Measurements from ENCODE around the gene ADAM10. TPM values are rescaled to one million over a fixed set of nuclear protein-coding genes. Genes with fewer than 3 reads are reported as not detected.

ADAM10 gene
- total RNA-seq, 4 donors from 2014 or later = 112 to 157 (median 116) TPM

- TF ChIP-seq CTCF (IDR thresholded peaks at IDR 0.05) = no peak
- no peak for TF ChIP-seq POLR2A (IDR thresholded peaks at IDR 0.05)
These were observed 48.1 kb downstream of the ADAM10 start for GRCh38 chr15:58701376-58701775.

GRCh38 chr15:58699769-58700168 is 49.7 kb downstream of the ADAM10 start:
- Histone ChIP-seq H3K9me3 (no peaks in the 10 kb centered on the region), H3K27me3 (no peaks in the 10 kb centered on the region), H3K27ac (no peak overlapping the region), H3K4me3 (replicated peaks in 1 of 3) (no peak overlapping the region), H3K36me3 (no peaks in the 10 kb centered on the region), H3K4me1 (peaks cover 12 to 23% of the 10 kb centered on the region in 2 donors)
- intact Hi-C loops (cut with DNase I) = loop anchor here (10.0 kb wide), 1 partner anchor 45 kb away; the partner anchor contains the start of gene ADAM10
- 94 to 99% methylated on average over 2 of the region's 2 CpGs for WGBS, 2 donors
- DNase-seq = no peak
- TF ChIP-seq POLR2A (IDR thresholded peaks at IDR 0.05) = no peak
- no peak for TF ChIP-seq CTCF (IDR thresholded peaks at IDR 0.05)

More at GRCh38 chr15:58701376-58701775, 48.1 kb downstream of the ADAM10 start:
- no peak overlapping the region for H3K4me3 ChIP-seq (replicated peaks in 1 of 3)
- no peak for DNase-seq
- intact Hi-C loops (cut with DNase I) = no loop called here
- no peak overlapping the region for H3K27ac ChIP-seq
- peaks cover 0 to 9% of the 10 kb centered on the region in 2 donors for H3K4me1 ChIP-seq
- no peaks in the 10 kb centered on the region for H3K27me3 ChIP-seq
- no peaks in the 10 kb centered on the region for H3K9me3 ChIP-seq
- H3K36me3 ChIP-seq = no peaks in the 10 kb centered on the region
- 94 to 96% methylated on average over 4 of the region's 4 CpGs for WGBS, 2 donors

- H3K4me3 ChIP-seq (replicated peaks in 1 of 3) = no peak overlapping the region
- no peak for DNase-seq
- H3K27me3 ChIP-seq = no peaks in the 10 kb centered on the region
- H3K27ac ChIP-seq = no peak overlapping the region
- intact Hi-C loops (cut with DNase I) = loop anchor here (10.0 kb wide), 1 partner anchor 46 kb away; the partner anchor contains the start of gene ADAM10
- no peaks in the 10 kb centered on the region for H3K9me3 ChIP-seq
- WGBS, 2 donors = 93 to 96% methylated on average over 2 of the region's 2 CpGs
- H3K36me3 ChIP-seq = no peaks in the 10 kb centered on the region
- H3K4me1 ChIP-seq = peaks cover 12 to 28% of the 10 kb centered on the region in 2 donors
- TF ChIP-seq CTCF (IDR thresholded peaks at IDR 0.05) (no peak), POLR2A (IDR thresholded peaks at IDR 0.05) (no peak)
These were observed 50.4 kb downstream of the ADAM10 start for GRCh38 chr15:58698887-58699641.

- H3K4me1 ChIP-seq = peaks cover 12 to 30% of the 10 kb centered on the region in 2 donors
- TF ChIP-seq POLR2A (IDR thresholded peaks at IDR 0.05) = no peak
- no peak for TF ChIP-seq CTCF (IDR thresholded peaks at IDR 0.05)
- H3K27me3 ChIP-seq = no peaks in the 10 kb centered on the region
- DNase-seq = no peak
- H3K27ac ChIP-seq = no peak overlapping the region
- no peaks in the 10 kb centered on the region for H3K9me3 ChIP-seq
- no peak overlapping the region for H3K4me3 ChIP-seq (replicated peaks in 1 of 3)
- intact Hi-C loops (cut with DNase I) = loop anchor here (10.0 kb wide), 1 partner anchor 48 kb away; the partner anchor contains the start of gene ADAM10
- H3K36me3 ChIP-seq = no peaks in the 10 kb centered on the region
- 83 to 100% methylated on average over 1 of the region's 2 CpGs for WGBS, 2 donors
These were observed 52.3 kb downstream of the ADAM10 start for GRCh38 chr15:58697220-58697619.

- H3K4me1 ChIP-seq = peaks cover 12 to 30% of the 10 kb centered on the region in 2 donors
- H3K27ac ChIP-seq = peak overlapping the region in 1 of 3 donors; percentile 13
- intact Hi-C loops (cut with DNase I) = loop anchor here (10.0 kb wide), 1 partner anchor 48 kb away; the partner anchor contains the start of gene ADAM10
- H3K36me3 ChIP-seq = no peaks in the 10 kb centered on the region
- no peak overlapping the region for H3K4me3 ChIP-seq (replicated peaks in 1 of 3)
- no peaks in the 10 kb centered on the region for H3K9me3 ChIP-seq
- 91% methylated on average over 6 of the region's 6 CpGs for WGBS, 2 donors
- TF ChIP-seq POLR2A (IDR thresholded peaks at IDR 0.05) (no peak), CTCF (IDR thresholded peaks at IDR 0.05) (no peak)
- H3K27me3 ChIP-seq = no peaks in the 10 kb centered on the region
- DNase-seq = no peak
These were observed 52.8 kb downstream of the ADAM10 start for GRCh38 chr15:58696738-58697137.
